ENCODE results near the gene MVB12A. TPM values are rescaled to one million over a fixed set of nuclear protein-coding genes. Genes with fewer than 3 reads are reported as not detected.

Gene MVB12A
- total RNA-seq, 1 donor from 2014 or later = 56.6 TPM

GRCh38 chr19:17466487-17466850 is 46.6 kb downstream of the MVB12A start:
- Mint-ChIP-seq H3K9me3 (ENCODE audit: low read depth) (no peaks in the 10 kb centered on the region), H3K27me3 (peaks cover 23% of the 10 kb centered on the region), H3K4me1 (ENCODE audit: low read depth) (peaks cover 13% of the 10 kb centered on the region), H3K36me3 (ENCODE audit: insufficient read depth) (no peaks in the 10 kb centered on the region), H3K4me3 (ENCODE audit: low read depth) (no peak overlapping the region), H3K27ac (no peak overlapping the region)
- no peak for DNase-seq (ENCODE audit: low spot score, unreplicated experiment)
- no peak for TF ChIP-seq CTCF (IDR thresholded peaks at IDR 0.05; ENCODE audit: unreplicated experiment)

GRCh38 chr19:17467471-17468301 is 47.8 kb downstream of the MVB12A start:
- DNase-seq (ENCODE audit: low spot score, unreplicated experiment) = no peak
- Mint-ChIP-seq H3K4me3 (ENCODE audit: low read depth) (peak overlapping the region; percentile 16), H3K27ac (no peak overlapping the region), H3K36me3 (ENCODE audit: insufficient read depth) (no peaks in the 10 kb centered on the region), H3K4me1 (ENCODE audit: low read depth) (peaks cover 13% of the 10 kb centered on the region), H3K9me3 (ENCODE audit: low read depth) (no peaks in the 10 kb centered on the region), H3K27me3 (peaks cover 23% of the 10 kb centered on the region)
- no peak for TF ChIP-seq CTCF (IDR thresholded peaks at IDR 0.05; ENCODE audit: unreplicated experiment)

GRCh38 chr19:17468302-17469091 is 48.6 kb downstream of the MVB12A start:
- peak overlapping the region; percentile 93 for H3K27ac Mint-ChIP-seq
- no peaks in the 10 kb centered on the region for H3K36me3 Mint-ChIP-seq (ENCODE audit: insufficient read depth)
- H3K4me3 Mint-ChIP-seq (ENCODE audit: low read depth) = peak overlapping the region; percentile 95
- no peak for DNase-seq (ENCODE audit: low spot score, unreplicated experiment)
- H3K27me3 Mint-ChIP-seq = peaks cover 23% of the 10 kb centered on the region
- no peak for TF ChIP-seq CTCF (IDR thresholded peaks at IDR 0.05; ENCODE audit: unreplicated experiment)
- no peaks in the 10 kb centered on the region for H3K9me3 Mint-ChIP-seq (ENCODE audit: low read depth)
- H3K4me1 Mint-ChIP-seq (ENCODE audit: low read depth) = peaks cover 13% of the 10 kb centered on the region

- H3K27ac Mint-ChIP-seq = peak overlapping the region; percentile 93
- no peak for TF ChIP-seq CTCF (IDR thresholded peaks at IDR 0.05; ENCODE audit: unreplicated experiment)
Measured at GRCh38 chr19:17469092-17469480, 49.2 kb downstream of the MVB12A start.

GRCh38 chr19:17469481-17470067 is 49.7 kb downstream of the MVB12A start:
- Mint-ChIP-seq H3K9me3 (ENCODE audit: low read depth) (no peaks in the 10 kb centered on the region), H3K36me3 (ENCODE audit: insufficient read depth) (no peaks in the 10 kb centered on the region), H3K27ac (peak overlapping the region; percentile 93), H3K27me3 (peaks cover 23% of the 10 kb centered on the region), H3K4me3 (ENCODE audit: low read depth) (peak overlapping the region; percentile 95), H3K4me1 (ENCODE audit: low read depth) (peaks cover 13% of the 10 kb centered on the region)
- no peak for TF ChIP-seq CTCF (IDR thresholded peaks at IDR 0.05; ENCODE audit: unreplicated experiment)
- peak; percentile 83 for DNase-seq (ENCODE audit: low spot score, unreplicated experiment)

More at GRCh38 chr19:17469092-17469480, 49.2 kb downstream of the MVB12A start:
- Mint-ChIP-seq H3K9me3 (ENCODE audit: low read depth) (no peaks in the 10 kb centered on the region), H3K36me3 (ENCODE audit: insufficient read depth) (no peaks in the 10 kb centered on the region), H3K4me3 (ENCODE audit: low read depth) (peak overlapping the region; percentile 95), H3K4me1 (ENCODE audit: low read depth) (peaks cover 13% of the 10 kb centered on the region), H3K27me3 (peaks cover 23% of the 10 kb centered on the region)
- DNase-seq (ENCODE audit: low spot score, unreplicated experiment) = no peak
